DOHH2 (cell line): Measurements from ENCODE around the gene BPI.

Experiments
- EZH2phosphoT487 ChIP-seq: fragments of 200-600 bp; sonication (generic); IDR thresholded peaks from 2 replicates; pipeline ENCODE4 v1.6.1; 2017; ENCODE audit warnings: borderline replicate concordance, mild to moderate bottlenecking, antibody characterized with exemption, low read length, moderate library complexity, mixed read lengths
- TF ChIP-seq, protein P1 (sequence below): fragments of 200-600 bp; sonication (generic); IDR thresholded peaks from one replicate; pipeline ENCODE4 v1.5.1; 2014; ENCODE audit warnings: antibody characterized with exemption, mild to moderate bottlenecking, low read depth, low read length; ENCODE audit not compliant: poor library complexity, severe bottlenecking

DNA sequence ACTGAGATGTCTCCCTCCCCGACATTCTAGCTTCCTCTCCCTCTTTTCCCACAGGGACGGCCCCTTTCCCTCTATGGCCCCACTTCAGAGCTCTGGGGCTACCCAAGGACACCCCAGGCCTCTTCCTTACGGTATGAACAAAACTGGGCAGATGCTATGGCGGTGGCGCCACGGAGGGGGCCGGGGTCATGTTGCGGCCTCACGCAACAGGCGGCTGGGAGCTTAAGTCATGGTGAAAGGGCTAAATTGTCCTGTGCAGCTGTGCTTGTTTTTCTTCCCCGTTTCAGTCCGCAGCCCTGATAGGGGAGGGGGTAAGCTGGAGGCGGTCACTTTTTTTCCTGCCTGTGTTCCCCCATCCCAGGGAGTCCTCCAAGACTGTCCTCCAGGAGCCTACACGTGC, 25.8 kb upstream of the BPI start:
- TF ChIP-seq, protein P1, sequence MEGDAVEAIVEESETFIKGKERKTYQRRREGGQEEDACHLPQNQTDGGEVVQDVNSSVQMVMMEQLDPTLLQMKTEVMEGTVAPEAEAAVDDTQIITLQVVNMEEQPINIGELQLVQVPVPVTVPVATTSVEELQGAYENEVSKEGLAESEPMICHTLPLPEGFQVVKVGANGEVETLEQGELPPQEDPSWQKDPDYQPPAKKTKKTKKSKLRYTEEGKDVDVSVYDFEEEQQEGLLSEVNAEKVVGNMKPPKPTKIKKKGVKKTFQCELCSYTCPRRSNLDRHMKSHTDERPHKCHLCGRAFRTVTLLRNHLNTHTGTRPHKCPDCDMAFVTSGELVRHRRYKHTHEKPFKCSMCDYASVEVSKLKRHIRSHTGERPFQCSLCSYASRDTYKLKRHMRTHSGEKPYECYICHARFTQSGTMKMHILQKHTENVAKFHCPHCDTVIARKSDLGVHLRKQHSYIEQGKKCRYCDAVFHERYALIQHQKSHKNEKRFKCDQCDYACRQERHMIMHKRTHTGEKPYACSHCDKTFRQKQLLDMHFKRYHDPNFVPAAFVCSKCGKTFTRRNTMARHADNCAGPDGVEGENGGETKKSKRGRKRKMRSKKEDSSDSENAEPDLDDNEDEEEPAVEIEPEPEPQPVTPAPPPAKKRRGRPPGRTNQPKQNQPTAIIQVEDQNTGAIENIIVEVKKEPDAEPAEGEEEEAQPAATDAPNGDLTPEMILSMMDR: no peak
- TF ChIP-seq EZH2phosphoT487: no peak
